GM12873 (cell line): ENCODE measurements around the gene CRBN.

Experiments used
- TF ChIP-seq, protein P1 (sequence below): IDR thresholded peaks from 2 replicates; pipeline ENCODE4 v1.5.1; 2012; ENCODE audit warnings: low read depth, mild to moderate bottlenecking, moderate library complexity, low read length, control low read depth; ENCODE audit not compliant: insufficient read depth; ENCODE audit errors: missing control alignments

CRBN gene

DNA sequence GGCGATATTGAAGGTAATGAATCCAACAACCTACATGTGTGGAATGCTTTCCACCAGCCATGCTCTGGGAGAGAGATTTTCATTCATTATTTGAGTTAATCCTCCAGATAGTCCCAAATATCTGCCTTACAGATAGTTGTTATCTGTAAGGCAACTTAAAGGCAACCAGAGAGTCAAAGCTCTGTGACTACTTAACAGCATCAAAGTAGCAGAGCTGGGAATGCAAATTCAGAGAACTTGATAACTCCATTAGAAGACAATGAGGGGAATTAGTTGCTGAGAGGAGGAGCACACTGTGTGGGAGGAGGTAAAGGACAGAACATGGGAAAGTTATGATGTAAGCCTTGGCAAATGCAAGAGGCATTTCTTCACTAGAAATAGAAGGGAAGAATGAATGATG lies 10.5 kb upstream of the CRBN start:
- TF ChIP-seq, protein P1, sequence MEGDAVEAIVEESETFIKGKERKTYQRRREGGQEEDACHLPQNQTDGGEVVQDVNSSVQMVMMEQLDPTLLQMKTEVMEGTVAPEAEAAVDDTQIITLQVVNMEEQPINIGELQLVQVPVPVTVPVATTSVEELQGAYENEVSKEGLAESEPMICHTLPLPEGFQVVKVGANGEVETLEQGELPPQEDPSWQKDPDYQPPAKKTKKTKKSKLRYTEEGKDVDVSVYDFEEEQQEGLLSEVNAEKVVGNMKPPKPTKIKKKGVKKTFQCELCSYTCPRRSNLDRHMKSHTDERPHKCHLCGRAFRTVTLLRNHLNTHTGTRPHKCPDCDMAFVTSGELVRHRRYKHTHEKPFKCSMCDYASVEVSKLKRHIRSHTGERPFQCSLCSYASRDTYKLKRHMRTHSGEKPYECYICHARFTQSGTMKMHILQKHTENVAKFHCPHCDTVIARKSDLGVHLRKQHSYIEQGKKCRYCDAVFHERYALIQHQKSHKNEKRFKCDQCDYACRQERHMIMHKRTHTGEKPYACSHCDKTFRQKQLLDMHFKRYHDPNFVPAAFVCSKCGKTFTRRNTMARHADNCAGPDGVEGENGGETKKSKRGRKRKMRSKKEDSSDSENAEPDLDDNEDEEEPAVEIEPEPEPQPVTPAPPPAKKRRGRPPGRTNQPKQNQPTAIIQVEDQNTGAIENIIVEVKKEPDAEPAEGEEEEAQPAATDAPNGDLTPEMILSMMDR = no peak

GRCh38 chr3:3189102-3189727 lies 9.7 kb upstream of the CRBN start:
- TF ChIP-seq, protein P1 = no peak

- TF ChIP-seq, protein P1 = no peak
Measured at GRCh38 chr3:3184876-3185275, 5.4 kb upstream of the CRBN start.

DNA sequence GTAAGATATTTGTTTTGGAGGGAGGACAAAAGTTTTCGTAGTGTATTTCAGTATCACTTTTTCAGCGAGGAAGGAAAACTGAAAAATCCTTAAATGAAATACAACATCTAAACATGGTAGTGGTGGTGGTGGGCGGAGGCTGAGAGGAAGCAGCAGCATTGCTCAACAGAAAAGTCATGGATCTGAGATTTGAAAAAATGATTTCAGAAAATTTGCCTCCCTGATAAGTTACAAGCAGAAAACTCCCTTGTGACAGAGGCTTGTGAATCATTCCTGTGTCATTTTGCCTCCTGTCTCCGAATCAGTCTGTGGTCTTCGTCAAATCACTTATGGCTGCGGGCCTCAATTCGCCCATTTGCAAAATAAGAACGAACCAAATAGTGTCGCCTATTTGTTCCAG lies 965 bp upstream of the CRBN start:
- TF ChIP-seq, protein P1 = no peak

- TF ChIP-seq, protein P1 = no peak
Measured at GRCh38 chr3:3178498-3179328, 778 bp downstream of the CRBN start.

GRCh38 chr3:3177861-3178497 lies 1.5 kb downstream of the CRBN start:
- TF ChIP-seq, protein P1 = no peak

- TF ChIP-seq, protein P1 = no peak
Measured at GRCh38 chr3:3172627-3173026, 6.9 kb downstream of the CRBN start.
